ENCODE measurements around the gene PORCN.

The PORCN gene

GRCh38 chrX:48476919-48477318, 31.9 kb upstream of the PORCN start:
- no peak for DNase-seq (ENCODE audit: low spot score)

GRCh38 chrX:48477960-48478755, 30.6 kb upstream of the PORCN start:
- DNase-seq (ENCODE audit: low spot score): no peak

- no peak for DNase-seq (ENCODE audit: low spot score)
Observed at GRCh38 chrX:48478806-48479205, 30.0 kb upstream of the PORCN start.

GRCh38 chrX:48480142-48480541, 28.6 kb upstream of the PORCN start:
- no peak for DNase-seq (ENCODE audit: low spot score)

- no peak for DNase-seq (ENCODE audit: low spot score)
Observed at GRCh38 chrX:48480583-48480982, 28.2 kb upstream of the PORCN start.

GRCh38 chrX:48482526-48482925, 26.3 kb upstream of the PORCN start:
- DNase-seq (ENCODE audit: low spot score): no peak

- DNase-seq (ENCODE audit: low spot score): no peak
Observed at GRCh38 chrX:48487362-48487798, 21.4 kb upstream of the PORCN start.

- no peak for DNase-seq (ENCODE audit: low spot score)
Observed at GRCh38 chrX:48488034-48488433, 20.8 kb upstream of the PORCN start.

GRCh38 chrX:48489296-48489695, 19.5 kb upstream of the PORCN start:
- DNase-seq (ENCODE audit: low spot score): no peak

- DNase-seq (ENCODE audit: low spot score): no peak
Observed at GRCh38 chrX:48489892-48490291, 18.9 kb upstream of the PORCN start.

- no peak for DNase-seq (ENCODE audit: low spot score)
Observed at GRCh38 chrX:48490661-48491060, 18.1 kb upstream of the PORCN start.

GRCh38 chrX:48491809-48492208, 17.0 kb upstream of the PORCN start:
- no peak for DNase-seq (ENCODE audit: low spot score)

- no peak for DNase-seq (ENCODE audit: low spot score)
Observed at GRCh38 chrX:48492293-48492910, 16.4 kb upstream of the PORCN start.

- peak; percentile 68 for DNase-seq (ENCODE audit: low spot score)
Observed at GRCh38 chrX:48493890-48494364, 14.9 kb upstream of the PORCN start.

- no peak for DNase-seq (ENCODE audit: low spot score)
Observed at GRCh38 chrX:48496660-48497059, 12.1 kb upstream of the PORCN start.

- DNase-seq (ENCODE audit: low spot score): no peak
Observed at GRCh38 chrX:48497871-48498270, 10.9 kb upstream of the PORCN start.

- DNase-seq (ENCODE audit: low spot score): no peak
Observed at GRCh38 chrX:48498374-48498809, 10.4 kb upstream of the PORCN start.

- no peak for DNase-seq (ENCODE audit: low spot score)
Observed at GRCh38 chrX:48504261-48504660, 4.5 kb upstream of the PORCN start.

- no peak for DNase-seq (ENCODE audit: low spot score)
Observed at GRCh38 chrX:48505481-48505880, 3.3 kb upstream of the PORCN start.

GRCh38 chrX:48507246-48507645, 1.5 kb upstream of the PORCN start:
- DNase-seq (ENCODE audit: low spot score): no peak

GRCh38 chrX:48509245-48509590, 426 bp downstream of the PORCN start:
- no peak for DNase-seq (ENCODE audit: low spot score)

- no peak for DNase-seq (ENCODE audit: low spot score)
Observed at GRCh38 chrX:48509619-48510018, 827 bp downstream of the PORCN start.

- DNase-seq (ENCODE audit: low spot score): no peak
Observed at GRCh38 chrX:48511560-48511959, 2.8 kb downstream of the PORCN start.

All from ecto neural progenitor cell (in vitro differentiated cells).